Measurements from ENCODE around the gene ARHGAP19. TPM values are rescaled to one million over a fixed set of nuclear protein-coding genes. Genes with fewer than 3 reads are reported as not detected.

ARHGAP19 gene
- total RNA-seq, 4 donors from 2014 or later, result 7.0 to 11.0 (median 8.5) TPM

DNA sequence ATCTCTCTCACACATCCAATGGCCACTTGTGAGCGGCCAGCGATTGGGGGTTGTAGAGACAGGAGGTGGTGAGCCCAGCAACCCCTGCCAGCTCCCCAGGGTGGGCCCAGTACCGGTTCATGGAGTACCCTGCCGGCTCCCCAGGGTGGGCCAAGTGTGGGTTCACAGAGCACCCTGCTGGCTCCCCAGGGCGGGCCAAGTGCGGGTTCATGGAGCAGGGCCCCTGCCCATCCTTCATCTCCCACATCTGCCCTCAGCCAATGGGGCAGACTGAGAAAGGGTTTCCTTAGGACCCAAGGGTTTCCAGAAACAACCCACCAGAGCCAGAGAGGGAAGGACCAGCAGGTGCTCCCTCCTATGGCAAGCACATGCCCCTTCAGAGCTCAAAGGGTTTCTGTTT is 85.3 kb downstream of the ARHGAP19 start:
- intact Hi-C loops (cut with DNase I), result no loop called here
- Histone ChIP-seq H3K4me3 (replicated peaks in 1 of 3) (no peak overlapping the region), H3K36me3 (no peaks in the 10 kb centered on the region), H3K4me1 (no peaks in the 10 kb centered on the region), H3K27ac (no peak overlapping the region), H3K9me3 (no peaks in the 10 kb centered on the region), H3K27me3 (no peaks in the 10 kb centered on the region)
- TF ChIP-seq POLR2A (IDR thresholded peaks at IDR 0.05), result no peak
- TF ChIP-seq, protein P1, sequence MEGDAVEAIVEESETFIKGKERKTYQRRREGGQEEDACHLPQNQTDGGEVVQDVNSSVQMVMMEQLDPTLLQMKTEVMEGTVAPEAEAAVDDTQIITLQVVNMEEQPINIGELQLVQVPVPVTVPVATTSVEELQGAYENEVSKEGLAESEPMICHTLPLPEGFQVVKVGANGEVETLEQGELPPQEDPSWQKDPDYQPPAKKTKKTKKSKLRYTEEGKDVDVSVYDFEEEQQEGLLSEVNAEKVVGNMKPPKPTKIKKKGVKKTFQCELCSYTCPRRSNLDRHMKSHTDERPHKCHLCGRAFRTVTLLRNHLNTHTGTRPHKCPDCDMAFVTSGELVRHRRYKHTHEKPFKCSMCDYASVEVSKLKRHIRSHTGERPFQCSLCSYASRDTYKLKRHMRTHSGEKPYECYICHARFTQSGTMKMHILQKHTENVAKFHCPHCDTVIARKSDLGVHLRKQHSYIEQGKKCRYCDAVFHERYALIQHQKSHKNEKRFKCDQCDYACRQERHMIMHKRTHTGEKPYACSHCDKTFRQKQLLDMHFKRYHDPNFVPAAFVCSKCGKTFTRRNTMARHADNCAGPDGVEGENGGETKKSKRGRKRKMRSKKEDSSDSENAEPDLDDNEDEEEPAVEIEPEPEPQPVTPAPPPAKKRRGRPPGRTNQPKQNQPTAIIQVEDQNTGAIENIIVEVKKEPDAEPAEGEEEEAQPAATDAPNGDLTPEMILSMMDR (IDR thresholded peaks at IDR 0.05), result no peak
- WGBS, 2 donors, result 98 to 100% methylated on average over 2 to 6 of the region's 6 CpGs
- no peak for DNase-seq

DNA sequence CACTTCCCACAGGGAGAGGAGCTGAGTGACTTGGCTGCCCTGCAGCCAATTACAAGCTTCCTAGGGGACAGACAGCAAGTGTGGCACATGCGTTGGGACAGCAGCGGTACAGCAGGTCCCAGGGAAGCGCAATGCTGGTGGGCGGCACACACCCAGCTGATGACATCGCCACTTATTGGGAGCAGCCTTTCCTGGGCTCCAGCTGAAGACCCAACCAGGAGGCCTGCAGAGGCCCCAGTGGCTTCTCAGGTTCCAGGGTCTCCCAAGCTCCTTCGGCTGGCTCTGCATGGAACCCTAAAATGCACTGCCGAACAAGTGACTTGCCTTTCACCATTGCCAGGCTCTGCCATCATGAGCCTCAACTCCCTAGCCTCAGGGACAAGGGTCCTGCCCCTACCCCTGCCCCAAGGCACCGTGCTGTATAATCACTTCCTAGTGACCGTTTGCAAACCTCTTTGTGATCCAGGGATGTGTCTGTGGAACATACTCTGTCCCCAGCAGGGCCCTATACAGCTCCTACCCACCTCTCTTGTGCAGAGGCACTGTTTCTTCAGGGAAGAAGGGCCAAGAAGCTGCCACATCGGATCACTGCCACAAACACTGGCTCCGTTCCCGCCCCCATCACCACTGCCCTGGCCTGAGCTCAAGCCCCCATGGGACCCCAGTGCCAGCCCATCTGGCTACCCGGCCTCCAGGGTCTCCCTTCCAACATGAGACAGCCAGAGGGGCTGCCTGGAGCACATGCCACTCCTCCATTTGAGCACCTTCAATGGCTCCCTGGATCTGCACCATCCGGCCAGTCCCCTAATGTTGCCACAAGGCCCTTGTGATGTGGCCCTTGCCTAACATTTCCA is 87.4 kb downstream of the ARHGAP19 start:
- 90 to 96% methylated on average over 10 to 14 of the region's 14 CpGs for WGBS, 2 donors
- TF ChIP-seq, protein P1 (IDR thresholded peaks at IDR 0.05), result no peak
- no peak for TF ChIP-seq POLR2A (IDR thresholded peaks at IDR 0.05)
- intact Hi-C loops (cut with DNase I), result no loop called here

DNA sequence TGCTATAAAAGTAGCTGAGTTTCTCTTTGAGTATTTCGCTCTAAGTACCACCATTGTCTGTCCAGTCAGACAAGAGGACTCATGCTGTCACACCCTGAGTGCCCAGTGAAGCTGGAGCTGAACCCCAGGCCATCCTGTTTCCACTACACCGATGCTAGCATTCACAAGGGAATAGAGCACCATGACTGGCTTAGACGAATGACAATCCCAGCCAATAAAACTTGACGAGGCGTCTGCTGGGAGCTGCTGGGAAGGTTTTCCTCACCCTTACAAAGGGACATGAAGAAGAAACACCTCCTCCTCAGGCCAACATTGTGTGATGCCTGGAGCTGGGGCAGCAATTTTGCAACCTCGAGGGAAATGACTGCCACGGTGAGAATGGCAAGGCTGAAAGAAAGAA is 89.2 kb downstream of the ARHGAP19 start:
- no peak for DNase-seq
- Histone ChIP-seq H3K27me3 (no peaks in the 10 kb centered on the region), H3K36me3 (no peaks in the 10 kb centered on the region), H3K4me3 (replicated peaks in 1 of 3) (no peak overlapping the region), H3K27ac (no peak overlapping the region), H3K4me1 (peaks cover 0 to 6% of the 10 kb centered on the region in 2 donors), H3K9me3 (no peaks in the 10 kb centered on the region)
- WGBS, 2 donors, result 90 to 95% methylated on average over 6 to 7 of the region's 7 CpGs
- intact Hi-C loops (cut with DNase I), result no loop called here
- no peak for TF ChIP-seq POLR2A (IDR thresholded peaks at IDR 0.05)
- TF ChIP-seq, protein P1 (IDR thresholded peaks at IDR 0.05), result no peak

More for the DNA sequence above, 87.4 kb downstream of the ARHGAP19 start:
- Histone ChIP-seq H3K27me3 (no peaks in the 10 kb centered on the region), H3K27ac (no peak overlapping the region), H3K9me3 (no peaks in the 10 kb centered on the region), H3K4me1 (peaks cover 0 to 6% of the 10 kb centered on the region in 2 donors), H3K36me3 (no peaks in the 10 kb centered on the region), H3K4me3 (replicated peaks in 1 of 3) (no peak overlapping the region)
- DNase-seq, result no peak

DNA sequence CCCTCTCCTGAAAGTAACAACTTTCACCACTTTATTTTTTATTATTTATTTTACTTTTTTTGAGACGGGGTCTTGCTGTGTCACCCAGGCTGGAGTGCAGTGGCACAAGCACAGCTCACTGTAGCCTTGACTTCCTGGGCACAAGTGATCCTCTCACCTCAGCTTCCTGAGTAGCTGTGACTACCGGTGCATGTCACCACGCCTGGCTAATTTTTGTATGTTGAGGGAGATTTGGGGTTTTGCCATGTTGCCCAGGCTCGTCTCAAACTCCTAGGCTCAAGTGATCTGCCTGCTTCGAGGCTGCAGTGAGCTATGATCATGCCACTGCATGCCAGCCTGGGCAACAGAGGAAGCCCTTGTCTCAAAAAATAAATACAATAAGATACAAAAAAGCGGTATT is 91.8 kb downstream of the ARHGAP19 start:
- TF ChIP-seq POLR2A (IDR thresholded peaks at IDR 0.05), result no peak
- TF ChIP-seq, protein P1 (IDR thresholded peaks at IDR 0.05), result no peak
- WGBS, 2 donors, result 29 to 39% methylated on average over 6 of the region's 6 CpGs
- no peaks in the 10 kb centered on the region for H3K9me3 ChIP-seq
- DNase-seq, result peak; percentile 86 to 89
- H3K27ac ChIP-seq, result peak overlapping the region in 1 of 3 donors; percentile 38
- H3K4me1 ChIP-seq, result peaks cover 6 to 10% of the 10 kb centered on the region in 2 donors
- no peaks in the 10 kb centered on the region for H3K27me3 ChIP-seq
- no peaks in the 10 kb centered on the region for H3K36me3 ChIP-seq
- no peak overlapping the region for H3K4me3 ChIP-seq (replicated peaks in 1 of 3)
- intact Hi-C loops (cut with DNase I), result no loop called here

DNA sequence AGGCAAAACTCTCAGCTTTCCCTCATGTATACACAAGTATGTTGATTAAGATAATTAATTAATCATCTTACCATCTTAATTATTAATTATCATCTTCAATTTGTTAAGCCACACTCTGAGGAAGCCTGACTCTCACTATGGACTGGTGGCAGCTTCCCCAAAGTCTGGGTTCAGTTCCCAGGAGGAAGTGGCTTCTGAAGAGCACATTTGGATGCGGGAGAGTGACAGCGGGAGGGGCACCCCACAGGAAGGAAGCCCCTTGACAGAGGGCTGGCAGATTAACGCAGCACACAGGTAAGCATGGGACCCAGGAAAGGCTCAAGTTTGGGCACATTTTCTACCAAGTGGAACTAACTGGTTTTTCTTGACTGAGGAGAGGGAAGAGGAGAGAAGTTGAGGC is 93.3 kb downstream of the ARHGAP19 start:
- Histone ChIP-seq H3K36me3 (no peaks in the 10 kb centered on the region), H3K27me3 (no peaks in the 10 kb centered on the region), H3K27ac (no peak overlapping the region), H3K9me3 (no peaks in the 10 kb centered on the region), H3K4me3 (replicated peaks in 1 of 3) (no peak overlapping the region), H3K4me1 (peaks cover 8 to 10% of the 10 kb centered on the region in 2 donors)
- intact Hi-C loops (cut with DNase I), result no loop called here
- no peak for TF ChIP-seq POLR2A (IDR thresholded peaks at IDR 0.05)
- TF ChIP-seq, protein P1 (IDR thresholded peaks at IDR 0.05), result no peak
- WGBS, 2 donors, result 56 to 64% methylated on average over 3 of the region's 3 CpGs
- DNase-seq, result no peak

Measured in thyroid gland (tissue), 4 donors.